IPS-20b (cell line): Measurements from ENCODE around the gene EPB41L4A.
"Not testable (repeated sequence)": the region's sequence is repeated elsewhere in the genome, so short reads cannot be mapped to it uniquely, and the experiment has no call there.

ENCODE experiments used
- H3K27ac ChIP-seq: one replicate; pipeline ENCODE4 v1.5.1; 2013; ENCODE audit warnings: low read length
- H3K27me3 ChIP-seq: 2 replicates; pipeline ENCODE4 v1.6.1; 2013; ENCODE audit warnings: mild to moderate bottlenecking, low read length, inconsistent platforms; ENCODE audit not compliant: insufficient read depth
- H3K36me3 ChIP-seq: 2 replicates; pipeline ENCODE4 v1.6.1; 2013; ENCODE audit warnings: low read depth, mild to moderate bottlenecking, inconsistent platforms, low read length, moderate library complexity; ENCODE audit not compliant: insufficient read depth
- H3K4me1 ChIP-seq: 2 replicates; pipeline ENCODE4 v1.6.1; 2013; ENCODE audit warnings: mild to moderate bottlenecking, control low read depth, inconsistent platforms, low read length, moderate library complexity; ENCODE audit not compliant: insufficient read depth
- H3K4me3 ChIP-seq: 2 replicates; pipeline ENCODE4 v1.5.1; 2013; ENCODE audit warnings: mild to moderate bottlenecking, low read length, inconsistent platforms
- H3K9ac ChIP-seq: 2 replicates; pipeline ENCODE4 v1.6.1; 2013; ENCODE audit warnings: low read depth, mild to moderate bottlenecking, inconsistent platforms, low read length, moderate library complexity
- H3K9me3 ChIP-seq: 2 replicates; pipeline ENCODE4 v1.6.1; 2013; ENCODE audit warnings: mild to moderate bottlenecking, low read depth, low read length, inconsistent platforms; ENCODE audit not compliant: insufficient read depth

The EPB41L4A gene

DNA sequence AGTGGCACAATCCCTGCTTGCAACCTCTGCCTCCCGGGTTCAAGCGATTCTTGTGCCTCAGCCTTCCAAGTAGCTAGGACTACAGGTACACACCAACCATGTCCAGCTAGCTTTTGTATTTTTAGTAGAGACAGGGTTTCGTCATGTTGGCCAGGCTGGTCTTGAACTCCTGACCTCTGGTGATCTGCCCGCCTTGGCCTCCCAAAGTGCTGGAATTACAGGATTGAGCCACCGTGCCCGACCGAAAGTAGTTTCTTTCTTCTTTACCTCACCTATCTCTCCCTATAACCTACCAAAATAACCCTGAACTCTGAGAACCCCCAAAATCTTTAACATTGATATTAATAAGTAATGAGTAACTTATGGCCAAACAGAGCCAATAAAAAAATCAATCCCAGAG, 196.1 kb downstream of the EPB41L4A start:
- not testable (repeated sequence) for H3K27me3 ChIP-seq, H3K4me3 ChIP-seq, H3K36me3 ChIP-seq, H3K9ac ChIP-seq, H3K27ac ChIP-seq, H3K9me3 ChIP-seq
- H3K4me1 ChIP-seq: peaks cover 12% of the 10 kb centered on the region

DNA sequence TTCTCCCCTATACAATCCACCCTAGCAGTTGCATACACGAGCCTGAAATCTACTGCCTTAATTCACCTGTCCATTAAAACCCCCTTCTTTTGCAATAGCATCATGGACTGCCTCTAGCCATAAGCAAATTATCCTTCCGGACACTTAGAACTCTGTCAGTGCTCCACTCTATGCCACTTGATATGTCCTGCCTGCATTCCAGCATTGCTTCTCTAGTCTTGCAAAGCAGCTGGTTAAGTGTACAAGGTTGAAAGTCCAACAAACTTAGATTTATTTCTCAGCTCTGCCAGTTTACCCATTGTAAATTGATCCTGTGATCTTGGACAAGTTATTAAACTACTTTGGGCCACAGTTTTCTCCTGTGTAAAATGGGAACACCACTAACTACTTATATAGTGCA, 197.9 kb downstream of the EPB41L4A start:
- Histone ChIP-seq H3K36me3 (no peaks in the 10 kb centered on the region), H3K9me3 (no peaks in the 10 kb centered on the region), H3K9ac (no peak overlapping the region), H3K4me3 (no peak overlapping the region), H3K27ac (no peak overlapping the region), H3K27me3 (no peaks in the 10 kb centered on the region), H3K4me1 (peaks cover 11% of the 10 kb centered on the region)

DNA sequence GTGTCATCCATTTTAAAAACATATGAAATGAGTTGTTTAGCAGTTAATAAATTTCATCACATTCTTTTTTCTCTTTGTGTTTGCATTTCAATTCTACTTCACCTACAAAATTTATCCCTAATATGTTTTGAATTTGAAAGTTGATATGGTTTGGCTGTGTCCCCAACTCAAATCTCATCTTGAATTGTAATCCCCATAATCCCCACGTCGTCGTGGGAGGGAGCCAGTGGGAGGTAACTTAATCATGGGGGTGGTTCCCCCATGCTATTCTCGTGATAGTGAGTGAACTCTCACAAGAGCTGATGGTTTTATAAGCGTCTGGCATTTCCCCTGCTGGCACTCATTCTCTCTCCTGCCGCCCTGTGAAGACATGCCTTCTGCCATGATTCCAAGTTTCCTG, 200.1 kb downstream of the EPB41L4A start:
- no peak overlapping the region for H3K27ac ChIP-seq

GRCh38 chr5:112217843-112218579, 201.1 kb downstream of the EPB41L4A start:
- H3K36me3 ChIP-seq: no peaks in the 10 kb centered on the region
- no peak overlapping the region for H3K9ac ChIP-seq
- H3K4me3 ChIP-seq: no peak overlapping the region
- no peaks in the 10 kb centered on the region for H3K9me3 ChIP-seq
- no peaks in the 10 kb centered on the region for H3K27me3 ChIP-seq
- H3K4me1 ChIP-seq: peaks cover 3% of the 10 kb centered on the region; the same call in 1 of the 2 replicates
- no peak overlapping the region for H3K27ac ChIP-seq

More for the DNA sequence above, 200.1 kb downstream of the EPB41L4A start:
- Histone ChIP-seq H3K27me3 (no peaks in the 10 kb centered on the region), H3K9me3 (no peaks in the 10 kb centered on the region), H3K9ac (no peak overlapping the region), H3K4me3 (no peak overlapping the region), H3K36me3 (no peaks in the 10 kb centered on the region), H3K4me1 (peaks cover 3% of the 10 kb centered on the region; the same call in 1 of the 2 replicates)

GRCh38 chr5:112216140-112216539, 202.9 kb downstream of the EPB41L4A start:
- no peak overlapping the region for H3K9ac ChIP-seq
- no peak overlapping the region for H3K27ac ChIP-seq
- peaks cover 3% of the 10 kb centered on the region; the same call in 1 of the 2 replicates for H3K4me1 ChIP-seq
- H3K36me3 ChIP-seq: no peaks in the 10 kb centered on the region
- no peaks in the 10 kb centered on the region for H3K27me3 ChIP-seq
- no peaks in the 10 kb centered on the region for H3K9me3 ChIP-seq
- H3K4me3 ChIP-seq: no peak overlapping the region

GRCh38 chr5:112210430-112211005, 208.6 kb downstream of the EPB41L4A start:
- no peak overlapping the region for H3K4me3 ChIP-seq
- H3K9me3 ChIP-seq: no peaks in the 10 kb centered on the region
- no peaks in the 10 kb centered on the region for H3K36me3 ChIP-seq
- no peak overlapping the region for H3K27ac ChIP-seq
- no peaks in the 10 kb centered on the region for H3K27me3 ChIP-seq
- peaks cover 8% of the 10 kb centered on the region for H3K4me1 ChIP-seq
- no peak overlapping the region for H3K9ac ChIP-seq

DNA sequence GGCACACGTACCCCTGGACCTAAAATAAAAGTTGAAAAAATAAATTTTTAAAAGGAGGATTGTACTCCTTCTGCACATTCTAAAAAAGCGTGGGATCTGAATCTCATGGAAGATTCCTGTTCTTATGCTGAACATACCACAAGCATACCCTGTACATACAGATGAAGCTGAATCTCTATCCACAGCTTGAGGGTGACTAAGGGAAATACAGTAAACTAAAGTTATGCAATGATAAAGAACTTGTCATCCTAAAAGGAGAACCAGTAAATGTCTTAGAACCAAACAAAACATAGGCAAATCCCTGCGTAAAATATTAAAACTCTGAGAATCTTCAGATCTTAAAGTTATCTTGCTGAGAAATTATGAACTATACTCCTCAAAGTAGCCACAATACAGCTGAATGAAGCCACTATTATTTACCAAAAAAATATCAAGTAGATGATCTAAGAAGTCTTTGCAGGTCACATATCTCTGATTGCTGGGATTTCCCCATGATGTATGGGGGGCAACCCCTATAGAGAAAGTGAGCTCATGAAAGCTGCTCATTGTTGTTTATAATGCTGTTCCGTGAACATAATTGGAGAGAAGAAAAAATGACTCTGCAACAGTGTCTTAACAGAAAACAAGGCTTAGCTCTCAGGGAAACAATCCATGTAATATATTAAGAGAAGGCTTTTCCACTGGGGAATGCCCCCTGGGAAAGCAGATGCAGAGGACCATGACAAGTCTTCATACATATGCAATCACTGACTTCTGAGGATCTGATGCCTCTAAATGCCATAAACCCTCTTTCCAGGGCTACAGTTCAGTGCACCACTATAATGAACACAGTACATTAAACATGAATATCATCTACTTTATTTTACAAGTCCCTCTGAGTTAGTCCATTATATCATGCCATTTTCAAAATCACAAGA, 210.1 kb downstream of the EPB41L4A start:
- H3K27ac ChIP-seq: no peak overlapping the region
- no peaks in the 10 kb centered on the region for H3K36me3 ChIP-seq
- H3K9me3 ChIP-seq: no peaks in the 10 kb centered on the region
- peaks cover 21% of the 10 kb centered on the region for H3K4me1 ChIP-seq
- H3K9ac ChIP-seq: no peak overlapping the region
- no peaks in the 10 kb centered on the region for H3K27me3 ChIP-seq
- no peak overlapping the region for H3K4me3 ChIP-seq

- H3K27me3 ChIP-seq, H3K9ac ChIP-seq, H3K4me3 ChIP-seq, H3K36me3 ChIP-seq, H3K27ac ChIP-seq, H3K9me3 ChIP-seq: not testable (repeated sequence)
- peaks cover 24% of the 10 kb centered on the region for H3K4me1 ChIP-seq
These were observed 210.9 kb downstream of the EPB41L4A start for GRCh38 chr5:112208195-112208594.

DNA sequence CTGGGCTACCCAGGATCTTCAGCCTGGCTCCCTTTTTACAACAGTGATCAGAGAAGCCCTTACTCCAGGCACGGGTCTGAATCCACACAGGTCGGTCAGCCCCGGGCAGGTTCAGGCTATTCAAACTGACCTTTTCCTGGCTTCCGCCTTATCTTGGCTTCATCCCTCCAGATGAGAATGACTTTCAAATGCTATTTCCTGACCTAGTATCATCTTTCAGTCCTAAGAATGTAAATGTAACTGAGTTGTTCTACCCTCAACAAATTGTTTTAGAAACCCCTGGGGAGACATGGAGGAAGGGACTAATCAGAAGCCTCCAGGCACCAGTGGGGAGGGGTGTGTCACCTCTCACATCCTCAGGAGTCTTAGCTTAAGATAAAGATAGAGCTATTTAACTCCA, 213.2 kb downstream of the EPB41L4A start:
- H3K4me3 ChIP-seq: peak overlapping the region; percentile 37; the same call in 1 of the 2 replicates
- H3K27ac ChIP-seq: peak overlapping the region; percentile 35
- peak overlapping the region; percentile 54; the same call in 1 of the 2 replicates for H3K9ac ChIP-seq
- H3K4me1 ChIP-seq: peaks cover 24% of the 10 kb centered on the region
- H3K9me3 ChIP-seq: no peaks in the 10 kb centered on the region
- H3K27me3 ChIP-seq: no peaks in the 10 kb centered on the region
- H3K36me3 ChIP-seq: no peaks in the 10 kb centered on the region

DNA sequence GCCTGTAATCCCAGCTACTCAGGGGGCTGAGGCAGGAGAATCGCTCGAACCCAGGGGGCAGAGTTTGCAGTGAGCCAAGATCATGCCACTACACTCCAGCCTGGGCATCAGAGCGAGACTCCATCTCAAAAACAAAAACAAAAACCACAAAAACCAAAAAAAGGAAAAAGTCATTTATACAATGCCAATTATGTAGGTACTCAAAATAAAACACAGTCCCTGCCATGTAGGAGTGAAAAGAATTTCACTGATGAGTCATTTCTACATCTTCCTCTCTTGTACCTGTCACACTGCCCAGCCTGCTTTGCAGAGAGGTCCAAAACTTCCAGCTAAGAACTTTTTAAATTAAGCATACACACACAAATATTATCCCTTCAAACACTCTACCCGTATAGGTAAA, 215.8 kb downstream of the EPB41L4A start:
- Histone ChIP-seq H3K9ac (no peak overlapping the region), H3K4me3 (no peak overlapping the region), H3K36me3 (no peaks in the 10 kb centered on the region), H3K27ac (no peak overlapping the region), H3K27me3 (no peaks in the 10 kb centered on the region), H3K9me3 (no peaks in the 10 kb centered on the region), H3K4me1 (peaks cover 24% of the 10 kb centered on the region)

DNA sequence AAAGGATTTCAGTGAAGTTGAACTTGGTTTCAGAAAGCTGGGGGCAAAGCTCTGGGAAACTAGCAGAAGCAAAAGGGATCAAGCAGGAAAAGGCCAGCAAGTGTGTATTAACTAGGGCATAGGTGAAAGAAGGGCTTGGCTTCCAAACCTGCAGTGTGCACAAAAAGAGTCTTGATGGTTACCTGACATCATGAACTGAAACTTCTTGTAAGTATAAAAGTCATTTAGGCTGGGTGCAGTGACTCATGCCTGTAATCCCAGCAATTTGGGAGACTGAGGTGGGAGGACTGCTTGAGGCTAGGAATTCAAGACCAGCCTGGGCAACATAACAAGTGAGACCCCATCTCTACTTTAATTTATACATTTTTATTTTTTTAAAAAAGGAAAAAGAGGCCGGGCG, 216.4 kb downstream of the EPB41L4A start:
- Histone ChIP-seq H3K4me3 (no peak overlapping the region), H3K9ac (no peak overlapping the region), H3K27ac (no peak overlapping the region), H3K4me1 (peaks cover 24% of the 10 kb centered on the region), H3K27me3 (no peaks in the 10 kb centered on the region), H3K36me3 (no peaks in the 10 kb centered on the region), H3K9me3 (no peaks in the 10 kb centered on the region)
